ENCODE results near the gene PCGF6.

The PCGF6 gene

GRCh38 chr10:103254538-103255325, 96.2 kb downstream of the PCGF6 start:
- DNase-seq = peak; percentile 81

GRCh38 chr10:103254113-103254512, 96.8 kb downstream of the PCGF6 start:
- DNase-seq = no peak
